C4-2B (cell line): ENCODE results near the gene ATG2A.

Experiments used
- ZFX ChIP-seq: fragments of 450-650 bp; IDR thresholded peaks from 2 replicates; pipeline ENCODE4 v1.6.1; 2017
- TF ChIP-seq, protein P1 (sequence below): fragments of 450-650 bp; conservative IDR thresholded peaks from 2 replicates; pipeline ENCODE4 v1.5.1; 2017; ENCODE audit warnings: mild to moderate bottlenecking

DNA sequence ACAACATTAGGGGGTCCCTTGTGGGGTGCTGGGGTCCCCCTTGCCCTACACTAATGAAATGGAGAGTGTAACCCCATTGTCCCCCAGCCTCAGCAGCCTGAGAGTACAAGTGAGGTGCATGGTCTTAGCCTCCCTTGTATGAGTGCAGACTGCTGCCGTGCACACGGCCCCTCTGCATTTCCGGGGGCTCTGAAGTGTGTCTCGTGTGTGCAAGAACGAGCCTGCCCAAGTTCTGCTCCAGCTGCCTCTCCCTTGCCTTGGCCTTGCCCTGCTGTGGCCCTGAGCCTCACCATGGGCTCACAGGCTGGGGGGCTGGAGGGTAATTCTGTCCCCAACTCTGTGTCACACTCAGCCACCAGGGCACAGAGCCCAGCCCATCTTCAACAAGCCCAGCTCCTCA lies 33.4 kb downstream of the ATG2A start:
- TF ChIP-seq, protein P1, sequence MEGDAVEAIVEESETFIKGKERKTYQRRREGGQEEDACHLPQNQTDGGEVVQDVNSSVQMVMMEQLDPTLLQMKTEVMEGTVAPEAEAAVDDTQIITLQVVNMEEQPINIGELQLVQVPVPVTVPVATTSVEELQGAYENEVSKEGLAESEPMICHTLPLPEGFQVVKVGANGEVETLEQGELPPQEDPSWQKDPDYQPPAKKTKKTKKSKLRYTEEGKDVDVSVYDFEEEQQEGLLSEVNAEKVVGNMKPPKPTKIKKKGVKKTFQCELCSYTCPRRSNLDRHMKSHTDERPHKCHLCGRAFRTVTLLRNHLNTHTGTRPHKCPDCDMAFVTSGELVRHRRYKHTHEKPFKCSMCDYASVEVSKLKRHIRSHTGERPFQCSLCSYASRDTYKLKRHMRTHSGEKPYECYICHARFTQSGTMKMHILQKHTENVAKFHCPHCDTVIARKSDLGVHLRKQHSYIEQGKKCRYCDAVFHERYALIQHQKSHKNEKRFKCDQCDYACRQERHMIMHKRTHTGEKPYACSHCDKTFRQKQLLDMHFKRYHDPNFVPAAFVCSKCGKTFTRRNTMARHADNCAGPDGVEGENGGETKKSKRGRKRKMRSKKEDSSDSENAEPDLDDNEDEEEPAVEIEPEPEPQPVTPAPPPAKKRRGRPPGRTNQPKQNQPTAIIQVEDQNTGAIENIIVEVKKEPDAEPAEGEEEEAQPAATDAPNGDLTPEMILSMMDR, result no peak
- no peak for TF ChIP-seq ZFX
